Neural cell (in vitro differentiated cells): ENCODE measurements around the gene EPB41L2.

Source experiments
- EP300 ChIP-seq: fragments of 450-650 bp; conservative IDR thresholded peaks from 2 replicates; pipeline ENCODE4 v1.6.1; 2014; ENCODE audit warnings: antibody characterized with exemption, mild to moderate bottlenecking, moderate library complexity; ENCODE audit not compliant: poor library complexity, severe bottlenecking
- RAD21 ChIP-seq: fragments of 450-650 bp; conservative IDR thresholded peaks from 2 replicates; pipeline ENCODE4 v1.6.1; 2014; ENCODE audit warnings: antibody characterized with exemption, mild to moderate bottlenecking, moderate library complexity
- TF ChIP-seq, protein P1 (sequence below): IDR thresholded peaks from 2 replicates; pipeline ENCODE4 v1.6.1; 2012; ENCODE audit warnings: borderline replicate concordance
- TF ChIP-seq, protein P2 (sequence below): fragments of 450-650 bp; IDR thresholded peaks from 2 replicates; pipeline ENCODE4 v1.5.1; 2014; ENCODE audit warnings: antibody characterized with exemption, mild to moderate bottlenecking, moderate library complexity; ENCODE audit not compliant: poor library complexity, severe bottlenecking

DNA sequence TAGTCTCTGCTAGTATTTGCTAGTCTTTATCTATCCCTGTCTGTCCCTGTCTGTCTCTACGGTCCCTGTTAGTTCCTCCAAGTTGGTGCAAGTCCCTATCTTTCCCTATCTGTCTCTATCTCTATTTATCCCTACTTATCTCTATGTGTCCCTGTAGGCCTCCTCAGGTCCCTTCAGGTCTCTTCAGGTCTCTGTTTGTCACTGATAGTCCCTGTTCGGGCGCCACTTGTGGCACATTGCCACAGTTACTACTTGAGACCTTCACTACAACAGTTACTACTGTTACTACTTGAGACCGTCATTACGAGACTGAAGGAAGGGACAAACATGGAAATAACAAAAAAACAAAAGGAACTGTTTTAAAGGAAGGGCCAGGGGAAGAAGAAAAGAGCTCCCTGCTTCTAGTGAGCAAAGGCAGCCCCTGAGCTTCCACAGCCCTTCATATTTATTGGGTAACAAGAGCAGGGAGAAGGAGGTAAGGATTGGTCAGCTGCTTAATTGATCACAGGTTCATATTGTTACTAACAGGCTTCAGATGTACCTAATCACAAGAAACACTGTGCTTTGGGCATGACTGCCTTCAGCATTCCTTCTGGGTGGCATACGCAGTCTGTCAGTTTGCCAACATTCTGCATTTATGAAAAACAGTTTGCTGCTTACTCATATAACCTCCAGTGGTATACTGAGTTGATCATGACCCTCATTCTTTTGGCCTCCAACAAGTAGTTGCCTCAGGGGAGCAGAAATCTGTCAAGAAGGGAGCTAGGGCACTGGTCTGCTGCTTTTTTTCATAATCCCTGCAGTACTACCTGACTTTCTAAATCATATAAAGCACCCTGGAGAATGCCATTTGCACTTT lies 8.4 kb downstream of the EPB41L2 start:
- TF ChIP-seq, protein P1, sequence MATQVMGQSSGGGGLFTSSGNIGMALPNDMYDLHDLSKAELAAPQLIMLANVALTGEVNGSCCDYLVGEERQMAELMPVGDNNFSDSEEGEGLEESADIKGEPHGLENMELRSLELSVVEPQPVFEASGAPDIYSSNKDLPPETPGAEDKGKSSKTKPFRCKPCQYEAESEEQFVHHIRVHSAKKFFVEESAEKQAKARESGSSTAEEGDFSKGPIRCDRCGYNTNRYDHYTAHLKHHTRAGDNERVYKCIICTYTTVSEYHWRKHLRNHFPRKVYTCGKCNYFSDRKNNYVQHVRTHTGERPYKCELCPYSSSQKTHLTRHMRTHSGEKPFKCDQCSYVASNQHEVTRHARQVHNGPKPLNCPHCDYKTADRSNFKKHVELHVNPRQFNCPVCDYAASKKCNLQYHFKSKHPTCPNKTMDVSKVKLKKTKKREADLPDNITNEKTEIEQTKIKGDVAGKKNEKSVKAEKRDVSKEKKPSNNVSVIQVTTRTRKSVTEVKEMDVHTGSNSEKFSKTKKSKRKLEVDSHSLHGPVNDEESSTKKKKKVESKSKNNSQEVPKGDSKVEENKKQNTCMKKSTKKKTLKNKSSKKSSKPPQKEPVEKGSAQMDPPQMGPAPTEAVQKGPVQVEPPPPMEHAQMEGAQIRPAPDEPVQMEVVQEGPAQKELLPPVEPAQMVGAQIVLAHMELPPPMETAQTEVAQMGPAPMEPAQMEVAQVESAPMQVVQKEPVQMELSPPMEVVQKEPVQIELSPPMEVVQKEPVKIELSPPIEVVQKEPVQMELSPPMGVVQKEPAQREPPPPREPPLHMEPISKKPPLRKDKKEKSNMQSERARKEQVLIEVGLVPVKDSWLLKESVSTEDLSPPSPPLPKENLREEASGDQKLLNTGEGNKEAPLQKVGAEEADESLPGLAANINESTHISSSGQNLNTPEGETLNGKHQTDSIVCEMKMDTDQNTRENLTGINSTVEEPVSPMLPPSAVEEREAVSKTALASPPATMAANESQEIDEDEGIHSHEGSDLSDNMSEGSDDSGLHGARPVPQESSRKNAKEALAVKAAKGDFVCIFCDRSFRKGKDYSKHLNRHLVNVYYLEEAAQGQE, result no peak
- TF ChIP-seq EP300 (no peak), RAD21 (no peak)
- TF ChIP-seq, protein P2, sequence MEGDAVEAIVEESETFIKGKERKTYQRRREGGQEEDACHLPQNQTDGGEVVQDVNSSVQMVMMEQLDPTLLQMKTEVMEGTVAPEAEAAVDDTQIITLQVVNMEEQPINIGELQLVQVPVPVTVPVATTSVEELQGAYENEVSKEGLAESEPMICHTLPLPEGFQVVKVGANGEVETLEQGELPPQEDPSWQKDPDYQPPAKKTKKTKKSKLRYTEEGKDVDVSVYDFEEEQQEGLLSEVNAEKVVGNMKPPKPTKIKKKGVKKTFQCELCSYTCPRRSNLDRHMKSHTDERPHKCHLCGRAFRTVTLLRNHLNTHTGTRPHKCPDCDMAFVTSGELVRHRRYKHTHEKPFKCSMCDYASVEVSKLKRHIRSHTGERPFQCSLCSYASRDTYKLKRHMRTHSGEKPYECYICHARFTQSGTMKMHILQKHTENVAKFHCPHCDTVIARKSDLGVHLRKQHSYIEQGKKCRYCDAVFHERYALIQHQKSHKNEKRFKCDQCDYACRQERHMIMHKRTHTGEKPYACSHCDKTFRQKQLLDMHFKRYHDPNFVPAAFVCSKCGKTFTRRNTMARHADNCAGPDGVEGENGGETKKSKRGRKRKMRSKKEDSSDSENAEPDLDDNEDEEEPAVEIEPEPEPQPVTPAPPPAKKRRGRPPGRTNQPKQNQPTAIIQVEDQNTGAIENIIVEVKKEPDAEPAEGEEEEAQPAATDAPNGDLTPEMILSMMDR, result no peak
